Stimulated activated CD8-positive, alpha-beta memory T cell treated with anti-CD3 and anti-CD28 coated beads, Interleukin-4, amount 100 ng/mL, for 48 hours (primary cell): Measurements from ENCODE around the gene ATRNL1.
"Not testable (repeated sequence)": the region's sequence is repeated elsewhere in the genome, so short reads cannot be mapped to it uniquely, and the experiment has no call there.

Experiments
- DNase-seq: peaks from one replicate; pipeline ENCODE4 v3.0.0-alpha.2; 2020

The ATRNL1 gene

GRCh38 chr10:115638246-115638645 is 545.1 kb downstream of the ATRNL1 start:
- DNase-seq = no peak

GRCh38 chr10:115649217-115649616 is 556.1 kb downstream of the ATRNL1 start:
- no peak for DNase-seq

- DNase-seq = no peak
Measured at GRCh38 chr10:115653473-115653872, 560.3 kb downstream of the ATRNL1 start.

- no peak for DNase-seq
Measured at GRCh38 chr10:115654961-115655360, 561.8 kb downstream of the ATRNL1 start.

- DNase-seq = no peak
Measured at GRCh38 chr10:115657161-115657860, 564.1 kb downstream of the ATRNL1 start.

GRCh38 chr10:115659616-115660015 is 566.5 kb downstream of the ATRNL1 start:
- no peak for DNase-seq

- no peak for DNase-seq
Measured at GRCh38 chr10:115660391-115660790, 567.2 kb downstream of the ATRNL1 start.

GRCh38 chr10:115662422-115662821 is 569.3 kb downstream of the ATRNL1 start:
- no peak for DNase-seq

GRCh38 chr10:115665549-115665948 is 572.4 kb downstream of the ATRNL1 start:
- no peak for DNase-seq

- no peak for DNase-seq
Measured at GRCh38 chr10:115674496-115674895, 581.3 kb downstream of the ATRNL1 start.

- no peak for DNase-seq
Measured at GRCh38 chr10:115696747-115697146, 603.6 kb downstream of the ATRNL1 start.

- DNase-seq = no peak
Measured at GRCh38 chr10:115706026-115706425, 612.9 kb downstream of the ATRNL1 start.

GRCh38 chr10:115706488-115707076 is 613.4 kb downstream of the ATRNL1 start:
- no peak for DNase-seq

- DNase-seq = no peak
Measured at GRCh38 chr10:115710136-115710535, 617.0 kb downstream of the ATRNL1 start.

- DNase-seq = no peak
Measured at GRCh38 chr10:115711306-115711705, 618.1 kb downstream of the ATRNL1 start.

GRCh38 chr10:115720121-115720520 is 627.0 kb downstream of the ATRNL1 start:
- DNase-seq = no peak

GRCh38 chr10:115727129-115727528 is 634.0 kb downstream of the ATRNL1 start:
- no peak for DNase-seq

GRCh38 chr10:115744089-115744488 is 650.9 kb downstream of the ATRNL1 start:
- no peak for DNase-seq

- DNase-seq = no peak
Measured at GRCh38 chr10:115745943-115746342, 652.8 kb downstream of the ATRNL1 start.

- DNase-seq = no peak
Measured at GRCh38 chr10:115747811-115748210, 654.6 kb downstream of the ATRNL1 start.

GRCh38 chr10:115758488-115758887 is 665.3 kb downstream of the ATRNL1 start:
- not testable (repeated sequence) for DNase-seq

- DNase-seq = no peak
Measured at GRCh38 chr10:115760131-115760530, 667.0 kb downstream of the ATRNL1 start.

GRCh38 chr10:115761166-115761565 is 668.0 kb downstream of the ATRNL1 start:
- no peak for DNase-seq

- DNase-seq = no peak
Measured at GRCh38 chr10:115762029-115762428, 668.9 kb downstream of the ATRNL1 start.

GRCh38 chr10:115771755-115772154 is 678.6 kb downstream of the ATRNL1 start:
- DNase-seq = no peak
